ENCODE measurements around the gene CRYBG3.

GRCh38 chr3:97948351-97949109, 126.7 kb downstream of the CRYBG3 start:
- TF ChIP-seq POLR2A (IDR thresholded peaks at IDR 0.05; ENCODE audit: low read depth, low read length): no peak
- TF ChIP-seq POLR2AphosphoS5 (IDR thresholded peaks at IDR 0.05; ENCODE audit: low read depth, low read length): no peak
- TF ChIP-seq TAF1 (IDR thresholded peaks at IDR 0.05; ENCODE audit: low read depth, low read length): no peak

Data from GM12891 (cell line).